Mesodermal cell (in vitro differentiated cells): Measurements from ENCODE around the gene UGT1A7.
"Not testable (repeated sequence)": the region's sequence is repeated elsewhere in the genome, so short reads cannot be mapped to it uniquely, and the experiment has no call there.

Source experiments
- H3K27ac ChIP-seq: 2 replicates; pipeline ENCODE4 v1.7.0; 2013; ENCODE audit warnings: mild to moderate bottlenecking, low read depth, low read length, moderate library complexity; ENCODE audit not compliant: severe bottlenecking
- H3K36me3 ChIP-seq: 2 replicates; pipeline ENCODE4 v1.7.1; 2013; ENCODE audit warnings: mild to moderate bottlenecking, low read length, moderate library complexity; ENCODE audit not compliant: control insufficient read depth, insufficient read depth
- H3K4me1 ChIP-seq: one replicate; pipeline ENCODE4 v1.7.1; 2013; ENCODE audit warnings: mild to moderate bottlenecking, low read length; ENCODE audit not compliant: insufficient read depth, control insufficient read depth, poor library complexity, severe bottlenecking
- H3K4me3 ChIP-seq: 2 replicates; pipeline ENCODE4 v1.7.0; 2013; ENCODE audit warnings: low read length, control low read depth, mild to moderate bottlenecking; ENCODE audit not compliant: insufficient read depth, poor library complexity, severe bottlenecking; ENCODE audit errors: extremely low read depth
- H3K9me3 ChIP-seq: 2 replicates; pipeline ENCODE4 v1.7.1; 2013; ENCODE audit warnings: mild to moderate bottlenecking, low read length, moderate library complexity; ENCODE audit not compliant: control insufficient read depth
- WGBS, 2 experiments: methylation state at CpG; one replicate each; pipeline ENCODE4 v1.1.5; 2013; ENCODE audit warnings: missing lambda C conversion rate in 2 of 2; ENCODE audit not compliant: insufficient coverage in 2 of 2; 5-methylcytosine and 5-hydroxymethylcytosine counted together

Gene UGT1A7

DNA sequence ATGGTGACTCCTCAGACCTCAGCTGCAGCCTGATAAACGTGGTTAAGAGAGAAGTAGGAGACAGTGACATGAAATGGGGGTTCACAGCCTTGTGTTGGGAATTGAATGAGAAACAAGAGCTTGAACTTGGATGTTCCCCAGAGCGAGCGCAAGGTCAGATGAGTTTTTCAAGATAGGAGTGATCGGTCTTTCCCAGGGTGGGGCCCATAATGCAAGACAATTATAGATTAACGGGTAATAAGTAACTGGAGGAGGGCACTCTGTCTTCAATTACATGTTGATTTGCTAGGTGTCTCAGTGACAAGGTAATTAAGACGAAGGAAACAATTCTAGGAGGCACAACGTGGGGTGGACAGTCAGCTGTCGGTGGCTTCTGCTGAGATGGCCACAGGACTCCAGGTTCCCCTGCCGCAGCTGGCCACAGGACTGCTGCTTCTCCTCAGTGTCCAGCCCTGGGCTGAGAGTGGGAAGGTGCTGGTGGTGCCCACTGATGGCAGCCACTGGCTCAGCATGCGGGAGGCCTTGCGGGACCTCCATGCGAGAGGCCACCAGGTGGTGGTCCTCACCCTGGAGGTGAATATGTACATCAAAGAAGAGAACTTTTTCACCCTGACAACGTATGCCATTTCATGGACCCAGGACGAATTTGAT, 31.0 kb downstream of the UGT1A7 start, which contains the start of gene UGT1A5:
Gene UGT1A5, plus strand, starts transcription at position 297 of the 651 bp plus-strand sequence. Its CDS starts 85 bp downstream, at position 382.
- no peaks in the 10 kb centered on the region for H3K36me3 ChIP-seq
- peaks cover 7% of the 10 kb centered on the region for H3K4me1 ChIP-seq
- WGBS, 2 experiments, result 86 to 92% methylated on average over 10 to 13 of the region's 14 CpGs
- H3K27ac ChIP-seq, result no peak within 1 kb of the TSS
- H3K9me3 ChIP-seq, result no peaks in the 10 kb centered on the region
- H3K4me3 ChIP-seq, result no peak within 1 kb of the TSS

- H3K4me1 ChIP-seq, result peaks cover 7% of the 10 kb centered on the region
- H3K36me3 ChIP-seq, result no peaks in the 10 kb centered on the region
- no peaks in the 10 kb centered on the region for H3K9me3 ChIP-seq
- WGBS, 2 experiments, result 90 to 100% methylated on average over 3 to 6 of the region's 7 CpGs
- H3K4me3 ChIP-seq, result no peak overlapping the region
- no peak overlapping the region for H3K27ac ChIP-seq
Measured at GRCh38 chr2:233713262-233713615, 31.5 kb downstream of the UGT1A7 start.

- peaks cover 7% of the 10 kb centered on the region for H3K4me1 ChIP-seq
- no peaks in the 10 kb centered on the region for H3K9me3 ChIP-seq
- WGBS, 2 experiments, result 82 to 100% methylated on average over 1 to 2 of the region's 2 CpGs
- H3K4me3 ChIP-seq, result no peak overlapping the region
- H3K36me3 ChIP-seq, result no peaks in the 10 kb centered on the region
- H3K27ac ChIP-seq, result no peak overlapping the region
Measured at GRCh38 chr2:233714121-233714520, 32.4 kb downstream of the UGT1A7 start.

GRCh38 chr2:233718552-233718951, 36.9 kb downstream of the UGT1A7 start, which contains the start of gene UGT1A4:
UGT1A4 (plus strand) TSS chr2:233718736; CDS start chr2:233718821, 85 bp downstream.
- H3K4me1 ChIP-seq, result no peaks in the 10 kb centered on the region
- no peaks in the 10 kb centered on the region for H3K36me3 ChIP-seq
- no peak within 1 kb of the TSS for H3K4me3 ChIP-seq
- WGBS, 2 experiments, result 92 to 95% methylated on average over 7 of the region's 7 CpGs
- no peaks in the 10 kb centered on the region for H3K9me3 ChIP-seq
- no peak within 1 kb of the TSS for H3K27ac ChIP-seq

DNA sequence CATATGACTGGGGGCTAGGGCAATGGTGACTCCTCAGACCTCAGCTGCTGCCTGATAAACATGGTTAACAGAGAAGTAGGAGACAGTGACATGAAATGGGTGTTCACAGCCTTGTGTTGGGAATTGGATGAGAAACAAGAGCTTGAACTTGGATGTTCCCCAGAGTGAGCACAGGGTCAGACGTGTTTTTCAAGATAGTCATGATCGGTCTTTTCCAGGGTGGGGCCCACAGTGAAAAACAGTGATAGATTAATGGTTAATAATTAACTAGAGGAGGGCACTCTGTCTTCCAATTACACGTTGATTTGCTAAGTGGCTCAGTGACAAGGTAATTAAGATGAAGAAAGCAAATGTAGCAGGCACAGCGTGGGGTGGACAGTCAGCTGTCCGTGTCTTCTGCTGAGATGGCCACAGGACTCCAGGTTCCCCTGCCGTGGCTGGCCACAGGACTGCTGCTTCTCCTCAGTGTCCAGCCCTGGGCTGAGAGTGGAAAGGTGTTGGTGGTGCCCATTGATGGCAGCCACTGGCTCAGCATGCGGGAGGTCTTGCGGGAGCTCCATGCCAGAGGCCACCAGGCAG, 47.1 kb downstream of the UGT1A7 start, which contains the start of gene UGT1A3:
Gene UGT1A3, plus strand, starts transcription at position 320 of the 579 bp plus-strand sequence. Its CDS starts 85 bp downstream, at position 405.
- Histone ChIP-seq H3K27ac (no peak within 1 kb of the TSS), H3K9me3 (no peaks in the 10 kb centered on the region), H3K4me3 (no peak within 1 kb of the TSS), H3K4me1 (no peaks in the 10 kb centered on the region), H3K36me3 (no peaks in the 10 kb centered on the region)
- WGBS, 2 experiments, result 91 to 95% methylated on average over 8 of the region's 8 CpGs

DNA sequence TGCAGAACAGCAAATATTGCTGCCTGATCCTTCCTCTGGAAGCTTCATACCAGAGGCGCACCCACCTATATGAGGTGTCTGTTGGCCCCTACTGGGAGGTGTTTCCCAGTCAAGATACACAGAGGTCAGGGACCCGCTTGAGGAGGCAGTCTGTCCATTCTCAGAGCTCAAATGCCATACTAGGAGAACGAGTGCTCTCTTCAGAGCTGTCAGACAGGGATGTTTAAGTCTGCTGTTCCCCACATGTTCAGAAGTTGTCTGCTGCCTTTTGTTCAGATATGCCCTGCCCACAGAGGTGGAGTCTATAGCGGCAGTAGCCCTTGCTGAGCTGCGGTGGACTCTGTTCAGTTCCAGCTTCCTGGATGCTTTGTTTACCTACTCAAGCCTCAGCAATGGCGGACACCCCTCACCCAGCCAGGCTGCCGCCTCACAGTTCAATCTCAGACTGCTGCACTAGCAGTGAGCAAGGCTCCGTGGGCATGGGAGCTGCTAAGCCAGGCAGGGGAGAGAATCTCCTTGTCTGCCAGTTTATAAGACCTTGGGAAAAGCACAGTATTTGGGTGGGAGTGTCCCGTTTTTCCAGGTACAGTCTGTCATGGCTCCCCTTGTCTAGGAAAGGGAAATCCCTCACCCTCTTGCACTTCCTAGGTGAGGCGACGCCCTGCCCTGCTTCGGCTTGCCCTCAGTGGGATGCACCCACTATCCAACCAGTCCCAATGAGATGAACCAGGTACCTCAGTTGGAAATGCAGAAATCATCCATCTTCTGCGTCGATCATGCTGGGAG, 55.4 kb downstream of the UGT1A7 start:
- 83 to 91% methylated on average over 10 to 12 of the region's 14 CpGs for WGBS, 2 experiments
- H3K4me1 ChIP-seq, H3K36me3 ChIP-seq, H3K9me3 ChIP-seq, H3K4me3 ChIP-seq, H3K27ac ChIP-seq: not testable (repeated sequence)

DNA sequence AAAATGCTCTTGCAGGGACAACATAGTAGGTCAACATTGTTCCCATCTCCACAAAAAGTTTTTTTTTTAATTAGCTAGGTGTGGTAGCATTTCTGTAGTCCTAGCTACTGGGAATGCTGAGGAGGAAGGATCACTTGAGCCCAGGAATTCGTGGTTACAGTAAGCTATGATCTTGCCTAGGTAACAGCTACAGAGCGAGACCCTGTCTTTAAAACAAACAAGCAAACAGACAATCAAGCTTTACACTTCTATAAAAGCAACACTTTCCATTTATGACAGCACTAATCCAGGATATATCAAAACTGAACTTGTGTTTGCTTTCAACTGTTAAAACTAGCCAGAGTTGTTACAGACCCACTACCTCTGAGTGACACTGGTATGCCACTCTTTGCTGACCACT, 59.2 kb downstream of the UGT1A7 start:
- Histone ChIP-seq H3K4me1 (no peaks in the 10 kb centered on the region), H3K9me3 (no peaks in the 10 kb centered on the region), H3K27ac (no peak overlapping the region), H3K36me3 (no peaks in the 10 kb centered on the region), H3K4me3 (no peak overlapping the region)
- 86 to 89% methylated on average over 2 of the region's 2 CpGs for WGBS, 2 experiments

GRCh38 chr2:233743464-233744259, 62.0 kb downstream of the UGT1A7 start:
- 95 to 96% methylated on average over 39 to 43 of the region's 46 CpGs for WGBS, 2 experiments
- Histone ChIP-seq H3K4me3 (no peak overlapping the region), H3K4me1 (no peaks in the 10 kb centered on the region), H3K9me3 (no peaks in the 10 kb centered on the region), H3K36me3 (no peaks in the 10 kb centered on the region), H3K27ac (no peak overlapping the region)

DNA sequence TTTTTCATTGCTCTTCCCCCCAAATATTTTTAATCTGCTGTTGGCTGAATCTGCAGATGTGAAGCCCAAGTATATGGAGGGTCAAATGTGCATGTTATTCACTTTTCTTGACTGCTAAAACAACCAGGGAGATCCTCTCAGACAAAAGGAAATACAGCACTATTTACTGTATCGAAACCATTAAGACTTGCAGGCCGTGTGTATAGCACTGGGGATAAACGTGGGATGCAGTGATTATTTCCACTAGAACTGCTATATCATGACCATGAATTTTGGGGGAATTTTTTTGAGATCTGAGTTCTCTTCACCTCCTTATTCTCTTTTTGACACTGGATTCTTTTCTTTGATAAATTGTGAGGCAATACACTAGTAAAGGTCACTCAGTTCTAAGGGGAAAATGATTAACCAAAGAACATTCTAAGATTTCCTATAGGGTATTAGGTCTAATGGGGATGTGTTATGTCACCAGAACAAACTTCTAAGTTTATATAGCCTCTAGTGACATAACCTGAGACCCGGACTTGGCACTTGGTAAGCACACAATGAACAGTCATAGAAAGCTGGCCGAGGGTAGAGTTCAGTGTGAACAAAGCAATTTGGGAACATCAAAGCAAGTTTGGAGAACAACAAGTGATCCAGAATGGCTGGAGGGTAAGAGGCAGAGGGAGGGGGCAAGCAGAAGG, 63.5 kb downstream of the UGT1A7 start:
- no peak overlapping the region for H3K4me3 ChIP-seq
- H3K9me3 ChIP-seq, result no peaks in the 10 kb centered on the region
- H3K36me3 ChIP-seq, result no peaks in the 10 kb centered on the region
- no peaks in the 10 kb centered on the region for H3K4me1 ChIP-seq
- H3K27ac ChIP-seq, result no peak overlapping the region
- WGBS, 2 experiments, result 80 to 91% methylated on average over 2 of the region's 5 CpGs

- H3K9me3 ChIP-seq, H3K4me1 ChIP-seq, H3K36me3 ChIP-seq, H3K27ac ChIP-seq, H3K4me3 ChIP-seq: not testable (repeated sequence)
- 69 to 80% methylated on average over 1 to 2 of the region's 2 CpGs for WGBS, 2 experiments
Measured at GRCh38 chr2:233745838-233746237, 64.1 kb downstream of the UGT1A7 start.
